Brain microvascular endothelial cell (primary cell): ENCODE measurements around the gene PPP1CB.

ENCODE experiments used
- DNase-seq: peaks from one replicate; pipeline ENCODE4 v3.0.0-alpha.2; 2020
- H3K27ac ChIP-seq: fragments of 250-450 bp; sonication (Bioruptor Pico); 2 replicates; pipeline ENCODE4 v1.5.1; 2020; ENCODE audit warnings: mild to moderate bottlenecking, moderate library complexity
- H3K27me3 ChIP-seq: fragments of 250-450 bp; sonication (Bioruptor Pico); replicated peaks from 2 replicates; pipeline ENCODE4 v1.5.1; 2020; ENCODE audit warnings: mild to moderate bottlenecking
- H3K36me3 ChIP-seq: fragments of 250-450 bp; sonication (Bioruptor Pico); replicated peaks from 2 replicates; pipeline ENCODE4 v1.5.1; 2020; ENCODE audit warnings: mild to moderate bottlenecking
- H3K4me3 ChIP-seq: 2 replicates; pipeline ENCODE4 v1.5.1; 2011; ENCODE audit warnings: low read depth, mild to moderate bottlenecking, control low read depth, low read length, moderate library complexity
- CTCF ChIP-seq: IDR thresholded peaks from 2 replicates; pipeline ENCODE4 v1.5.1; 2011; ENCODE audit warnings: low read depth, mild to moderate bottlenecking, moderate library complexity, low read length, control low read depth, inconsistent platforms; ENCODE audit errors: missing control alignments
- in situ Hi-C: cut with HindIII; loops from 2 replicates; pipeline ENCODE4 v1.10.0; 2017; ENCODE audit warnings: low sequenced_read_pairs, low pct_ligation_motif_present

Gene PPP1CB

DNA sequence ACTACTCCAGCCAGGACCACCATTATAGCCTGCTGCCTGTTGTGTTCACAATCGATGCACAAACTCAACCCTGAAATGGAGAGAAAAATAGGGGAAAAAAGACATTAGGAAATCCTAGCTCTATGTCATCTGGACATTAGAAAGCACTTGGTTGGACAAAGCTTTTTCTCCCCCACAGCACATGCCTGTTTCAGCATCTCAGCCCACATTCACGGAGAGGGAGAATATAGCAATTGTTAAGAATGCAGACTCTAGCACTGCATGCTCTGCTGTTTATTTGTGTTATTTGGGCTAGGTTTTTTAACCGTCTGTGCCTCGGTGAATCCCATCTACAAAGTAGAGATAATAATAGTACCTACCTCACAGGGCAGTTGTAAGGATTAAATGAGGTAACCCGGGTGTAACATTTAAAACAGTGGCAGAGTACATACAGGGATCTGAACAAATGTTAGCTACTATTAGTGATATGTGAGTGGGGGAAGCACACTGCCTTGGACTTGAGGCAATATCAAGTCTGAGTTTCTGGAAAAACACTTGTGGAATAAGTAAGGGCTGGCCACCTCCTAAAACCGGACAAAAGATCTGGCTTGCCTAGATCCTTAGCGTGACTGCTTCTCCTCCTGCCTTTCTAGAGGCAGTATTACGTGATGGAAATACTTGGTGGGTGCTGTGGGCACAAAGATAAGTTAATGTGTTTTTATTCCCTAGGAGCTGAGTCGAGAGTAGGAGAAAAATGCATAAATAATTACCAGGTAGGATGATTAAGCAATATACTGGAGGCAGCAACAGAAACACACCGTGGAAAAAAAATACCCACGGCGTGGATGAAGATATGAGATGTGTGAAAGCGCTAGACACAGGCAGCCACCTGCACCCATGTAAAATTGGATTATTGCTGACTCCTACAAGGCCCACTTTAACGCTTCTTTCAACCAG lies 1.0 kb upstream of the PPP1CB start:
- in situ Hi-C loops = no loop called here
- no peaks in the 10 kb centered on the region for H3K27me3 ChIP-seq
- peaks cover 4% of the 10 kb centered on the region for H3K36me3 ChIP-seq
- DNase-seq = no peak
- no peak for TF ChIP-seq CTCF
- peak overlapping the region; percentile 94 for H3K4me3 ChIP-seq
- peak overlapping the region; percentile 95 for H3K27ac ChIP-seq

DNA sequence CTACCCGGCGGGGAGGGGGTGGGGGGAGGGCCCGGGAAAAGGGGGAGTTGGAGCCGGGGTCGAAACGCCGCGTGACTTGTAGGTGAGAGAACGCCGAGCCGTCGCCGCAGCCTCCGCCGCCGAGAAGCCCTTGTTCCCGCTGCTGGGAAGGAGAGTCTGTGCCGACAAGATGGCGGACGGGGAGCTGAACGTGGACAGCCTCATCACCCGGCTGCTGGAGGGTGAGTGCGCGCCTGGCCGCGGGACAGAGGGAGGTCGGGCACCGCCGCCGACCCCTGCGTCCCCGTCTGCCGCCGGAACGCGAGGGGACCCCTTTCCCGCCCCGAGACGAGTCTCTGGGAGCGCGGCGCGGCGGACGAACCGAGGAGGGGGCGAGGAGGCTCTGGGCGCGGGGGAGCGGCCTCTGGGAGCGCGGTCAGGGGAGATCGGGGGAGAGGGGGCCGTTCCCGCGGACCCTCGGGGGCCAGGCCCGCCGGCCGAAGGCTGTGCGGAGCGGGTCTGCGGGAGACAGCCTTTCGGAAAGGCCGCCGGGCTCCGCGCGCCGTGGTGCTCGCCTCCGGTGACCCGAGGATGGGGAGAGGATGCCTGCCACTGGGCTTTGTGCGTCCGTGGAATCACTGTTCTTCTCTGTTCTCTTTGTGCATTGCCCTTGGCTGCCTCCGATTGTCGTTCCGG lies 463 bp downstream of the PPP1CB start:
- in situ Hi-C loops = no loop called here
- Histone ChIP-seq H3K4me3 (peak overlapping the region; percentile 94), H3K27me3 (no peaks in the 10 kb centered on the region), H3K27ac (peak overlapping the region; percentile 95), H3K36me3 (peaks cover 4% of the 10 kb centered on the region)
- DNase-seq = no peak
- no peak for TF ChIP-seq CTCF

DNA sequence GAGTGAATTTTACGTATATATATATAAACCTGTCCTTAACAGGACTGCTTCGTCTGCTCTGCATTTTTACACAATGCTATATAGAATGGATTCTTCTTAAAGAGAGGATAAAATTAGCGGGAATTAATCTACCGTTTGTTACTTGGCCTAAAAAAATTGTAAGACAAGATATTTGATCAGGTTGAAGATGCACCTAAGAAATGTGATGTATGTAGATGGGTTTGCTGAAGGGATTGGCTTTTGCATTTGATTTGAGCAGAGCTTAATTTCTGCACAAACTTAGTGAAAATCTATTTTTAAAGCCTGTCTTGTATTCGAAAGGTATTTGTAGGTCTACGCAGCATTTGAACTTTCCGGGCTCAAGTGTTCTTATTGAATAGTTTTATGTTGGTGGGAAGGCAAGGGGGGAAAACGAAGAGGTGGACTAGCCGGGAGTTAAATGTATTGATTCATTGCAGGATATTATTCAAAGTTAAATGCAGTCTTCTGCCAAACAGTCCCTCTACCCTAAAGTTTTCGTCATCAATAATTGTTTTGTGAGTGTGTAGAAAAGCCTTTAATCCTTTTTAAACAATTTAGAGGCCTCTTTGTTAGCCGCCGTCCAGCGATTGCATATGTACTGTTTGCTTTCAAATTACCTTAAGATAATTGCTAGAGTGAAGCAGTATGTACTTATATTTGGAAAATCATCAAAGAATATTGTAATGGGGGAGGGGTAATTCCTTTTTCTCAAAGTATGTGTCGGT lies 1.2 kb downstream of the PPP1CB start:
- DNase-seq = no peak
- TF ChIP-seq CTCF = no peak

DNA sequence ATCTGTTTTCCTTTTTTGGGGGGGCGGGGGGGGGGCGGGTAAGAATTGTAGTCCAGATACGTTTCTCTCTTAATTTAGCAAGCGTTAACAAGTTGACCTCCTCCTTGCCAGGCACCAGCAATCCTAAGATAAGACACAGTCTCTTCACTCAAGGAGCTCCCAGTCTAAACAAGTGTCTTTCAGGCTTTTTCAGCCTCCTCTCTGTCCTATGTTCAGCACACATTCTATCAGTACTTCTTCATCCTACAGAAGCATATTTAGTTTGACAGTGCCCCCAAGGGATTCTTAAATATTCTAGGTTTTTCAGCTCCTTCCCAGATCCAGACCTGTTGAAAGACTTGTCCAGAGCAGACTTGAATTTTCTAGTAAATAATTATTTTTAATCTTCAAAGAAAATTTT lies 2.7 kb downstream of the PPP1CB start:
- peaks cover 4% of the 10 kb centered on the region for H3K36me3 ChIP-seq
- in situ Hi-C loops = no loop called here
- TF ChIP-seq CTCF = no peak
- no peak overlapping the region for H3K27ac ChIP-seq
- DNase-seq = no peak
- no peak overlapping the region for H3K4me3 ChIP-seq
- no peaks in the 10 kb centered on the region for H3K27me3 ChIP-seq

More for the DNA sequence above, 1.2 kb downstream of the PPP1CB start:
- in situ Hi-C loops = no loop called here
- Histone ChIP-seq H3K36me3 (peaks cover 4% of the 10 kb centered on the region), H3K4me3 (peak overlapping the region; percentile 94), H3K27me3 (no peaks in the 10 kb centered on the region), H3K27ac (peak overlapping the region; percentile 95)

DNA sequence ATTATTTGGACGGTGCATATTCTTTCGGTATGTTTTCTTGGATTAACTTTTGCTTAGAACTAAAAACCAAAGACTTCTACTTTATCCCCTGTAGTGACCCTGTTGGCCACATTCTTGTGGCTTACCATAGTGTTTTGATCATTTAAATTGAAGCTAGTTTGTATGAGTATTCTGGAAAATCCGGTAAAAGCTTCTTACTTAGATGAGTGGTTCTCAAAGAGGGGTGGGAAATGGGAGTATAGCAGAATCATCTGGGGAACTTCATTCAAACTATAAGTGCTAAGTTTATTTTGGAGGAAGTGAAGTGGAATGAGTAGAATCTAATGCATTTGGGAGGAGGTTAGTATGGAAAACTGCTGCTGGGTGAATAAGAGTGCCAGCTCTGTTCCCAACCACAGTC lies 3.8 kb downstream of the PPP1CB start:
- Histone ChIP-seq H3K4me3 (peak overlapping the region; percentile 12), H3K36me3 (peaks cover 10% of the 10 kb centered on the region), H3K27me3 (no peaks in the 10 kb centered on the region), H3K27ac (no peak overlapping the region)
- no peak for TF ChIP-seq CTCF
- peak; percentile 13 for DNase-seq
- in situ Hi-C loops = no loop called here
